Smooth muscle cell (in vitro differentiated cells): Measurements from ENCODE around the gene SOSTDC1. TPM values are rescaled to one million over a fixed set of nuclear protein-coding genes. Genes with fewer than 3 reads are reported as not detected.

Experiments
- DNase-seq: peaks from one replicate; lab custom pipeline; 2025; ENCODE audit not compliant: unreplicated experiment; lab: John Stamatoyannopoulos, UW
- H2AFZ ChIP-seq: fragments of 200-600 bp; sonication (generic); 2 replicates; pipeline ENCODE4 v1.6.0; 2016; ENCODE audit warnings: antibody characterized with exemption, low read depth, mild to moderate bottlenecking
- H3F3A ChIP-seq: fragments of 200-600 bp; sonication (generic); 2 replicates; pipeline ENCODE4 v1.6.0; 2017; ENCODE audit warnings: antibody characterized with exemption, low read depth
- H3K27ac ChIP-seq: fragments of 200-600 bp; sonication (generic); 2 replicates; pipeline ENCODE4 v1.5.1; 2016; ENCODE audit warnings: low read depth, mild to moderate bottlenecking
- H3K27me3 ChIP-seq: fragments of 200-600 bp; sonication (generic); 2 replicates; pipeline ENCODE4 v1.6.1; 2016; ENCODE audit warnings: low read depth, mild to moderate bottlenecking
- H3K36me3 ChIP-seq: fragments of 200-600 bp; sonication (generic); 2 replicates; pipeline ENCODE4 v1.5.1; 2016; ENCODE audit warnings: low read depth
- H3K4me1 ChIP-seq: fragments of 200-600 bp; sonication (generic); 2 replicates; pipeline ENCODE4 v1.5.1; 2016; ENCODE audit warnings: low read depth
- H3K4me2 ChIP-seq: fragments of 200-600 bp; sonication (generic); 2 replicates; pipeline ENCODE4 v1.6.0; 2016; ENCODE audit warnings: mild to moderate bottlenecking
- H3K4me3 ChIP-seq: fragments of 200-600 bp; sonication (generic); 2 replicates; pipeline ENCODE4 v1.5.1; 2016; ENCODE audit warnings: mild to moderate bottlenecking
- H3K79me2 ChIP-seq: fragments of 200-600 bp; sonication (generic); 2 replicates; pipeline ENCODE4 v1.6.0; 2016; ENCODE audit warnings: low read depth, mild to moderate bottlenecking
- H3K9ac ChIP-seq: fragments of 200-600 bp; sonication (generic); 2 replicates; pipeline ENCODE4 v1.6.0; 2016; ENCODE audit warnings: low read depth
- H3K9me3 ChIP-seq: fragments of 200-600 bp; sonication (generic); replicated peaks from 2 replicates; pipeline ENCODE4 v1.5.1; 2016; ENCODE audit warnings: low read depth
- H4K20me1 ChIP-seq: fragments of 200-600 bp; sonication (generic); 2 replicates; pipeline ENCODE4 v1.6.0; 2016; ENCODE audit warnings: low read depth
- WGBS: methylation state at CpG from one replicate; pipeline ENCODE4 v1.1.7; 2016; ENCODE audit warnings: low lambda C conversion rate; 5-methylcytosine and 5-hydroxymethylcytosine counted together
- polyA plus RNA-seq: library from polyadenylated mRNA; unstranded; fragments of >200 nt; fragmentation: Nextera tagmentation; extraction: Ambion mirVana; gene quantifications from 2 replicates; pipeline ENCODE4 v1.2.1, GENCODE V29; 2016
- total RNA-seq: library from RNA; depleted of rRNA; stranded (reverse); fragments of >200 nt; gene quantifications from 2 replicates; pipeline ENCODE4 v1.2.3, GENCODE V29; 2014
- TF ChIP-seq, protein P1 (sequence below): fragments of 200-600 bp; sonication (generic); IDR thresholded peaks from 2 replicates; pipeline ENCODE4 v1.5.1; 2017; ENCODE audit warnings: borderline replicate concordance, mild to moderate bottlenecking, antibody characterized with exemption; ENCODE audit not compliant: insufficient read depth, poor library complexity, severe bottlenecking

The SOSTDC1 gene
- total and polyA plus RNA-seq, 2 experiments from 2014 or later, result 0.35 to 0.45 TPM

DNA sequence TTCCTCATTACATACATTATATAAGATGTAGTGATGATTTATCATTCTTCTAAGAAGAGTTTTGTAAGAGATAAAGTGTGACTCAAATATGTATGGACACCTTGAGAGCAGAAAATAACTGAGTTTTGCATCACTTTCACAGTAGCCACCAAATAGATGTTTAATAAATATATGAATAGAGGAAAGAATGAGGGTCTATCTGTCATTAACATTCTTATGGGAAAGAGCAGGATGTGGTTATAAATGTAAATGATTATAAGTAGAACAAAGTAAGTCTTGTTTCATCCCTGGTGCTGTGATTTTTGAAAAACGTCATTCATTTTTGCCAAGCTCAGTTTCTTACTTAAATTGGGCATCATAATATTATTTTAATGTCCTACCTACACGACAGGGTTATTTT, 29.2 kb downstream of the SOSTDC1 start:
- no peaks in the 10 kb centered on the region for H3F3A ChIP-seq
- no peaks in the 10 kb centered on the region for H3K4me1 ChIP-seq
- no peak for DNase-seq
- H4K20me1 ChIP-seq, result no peaks in the 10 kb centered on the region
- H3K9ac ChIP-seq, result no peak overlapping the region
- no peak overlapping the region for H3K27ac ChIP-seq
- no peaks in the 10 kb centered on the region for H3K27me3 ChIP-seq
- 79% methylated on average over 2 of the region's 2 CpGs for WGBS
- H2AFZ ChIP-seq, result no peak overlapping the region
- no peak overlapping the region for H3K4me2 ChIP-seq
- no peaks in the 10 kb centered on the region for H3K36me3 ChIP-seq
- H3K9me3 ChIP-seq, result no peaks in the 10 kb centered on the region
- no peak overlapping the region for H3K4me3 ChIP-seq
- no peaks in the 10 kb centered on the region for H3K79me2 ChIP-seq
- TF ChIP-seq, protein P1, sequence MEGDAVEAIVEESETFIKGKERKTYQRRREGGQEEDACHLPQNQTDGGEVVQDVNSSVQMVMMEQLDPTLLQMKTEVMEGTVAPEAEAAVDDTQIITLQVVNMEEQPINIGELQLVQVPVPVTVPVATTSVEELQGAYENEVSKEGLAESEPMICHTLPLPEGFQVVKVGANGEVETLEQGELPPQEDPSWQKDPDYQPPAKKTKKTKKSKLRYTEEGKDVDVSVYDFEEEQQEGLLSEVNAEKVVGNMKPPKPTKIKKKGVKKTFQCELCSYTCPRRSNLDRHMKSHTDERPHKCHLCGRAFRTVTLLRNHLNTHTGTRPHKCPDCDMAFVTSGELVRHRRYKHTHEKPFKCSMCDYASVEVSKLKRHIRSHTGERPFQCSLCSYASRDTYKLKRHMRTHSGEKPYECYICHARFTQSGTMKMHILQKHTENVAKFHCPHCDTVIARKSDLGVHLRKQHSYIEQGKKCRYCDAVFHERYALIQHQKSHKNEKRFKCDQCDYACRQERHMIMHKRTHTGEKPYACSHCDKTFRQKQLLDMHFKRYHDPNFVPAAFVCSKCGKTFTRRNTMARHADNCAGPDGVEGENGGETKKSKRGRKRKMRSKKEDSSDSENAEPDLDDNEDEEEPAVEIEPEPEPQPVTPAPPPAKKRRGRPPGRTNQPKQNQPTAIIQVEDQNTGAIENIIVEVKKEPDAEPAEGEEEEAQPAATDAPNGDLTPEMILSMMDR, result no peak

DNA sequence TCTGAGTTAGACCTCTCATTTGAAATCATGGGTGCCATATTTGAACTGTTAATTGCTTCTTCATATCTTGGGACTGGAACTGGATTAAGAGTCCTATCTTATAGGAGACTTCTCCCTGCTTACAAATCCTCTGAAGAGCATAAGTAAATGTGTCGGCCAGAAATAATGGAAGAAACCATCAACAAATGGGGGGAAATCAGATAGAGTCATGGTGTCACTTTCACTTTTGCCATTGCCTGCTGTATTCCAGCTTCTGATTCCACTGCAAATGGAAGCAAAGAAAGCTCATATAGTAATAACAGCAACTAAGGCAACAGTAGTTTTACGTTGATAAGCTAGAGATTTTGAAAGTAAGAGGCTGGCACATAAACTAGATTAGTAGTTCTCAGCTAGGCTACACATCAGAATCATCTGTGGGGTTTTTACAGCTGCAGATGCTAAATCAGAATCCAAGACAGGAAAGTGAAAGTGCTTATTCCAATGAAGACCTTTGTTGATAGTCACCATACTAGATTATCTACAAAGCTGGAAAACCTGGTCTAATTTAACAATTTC, 31.9 kb downstream of the SOSTDC1 start:
- no peaks in the 10 kb centered on the region for H3K36me3 ChIP-seq
- no peak overlapping the region for H3K9ac ChIP-seq
- no peak for DNase-seq
- peaks cover 2% of the 10 kb centered on the region for H3K4me1 ChIP-seq
- no peak overlapping the region for H2AFZ ChIP-seq
- H3K79me2 ChIP-seq, result no peaks in the 10 kb centered on the region
- no peaks in the 10 kb centered on the region for H4K20me1 ChIP-seq
- H3K4me2 ChIP-seq, result no peak overlapping the region
- TF ChIP-seq, protein P1, result no peak
- H3K27ac ChIP-seq, result no peak overlapping the region
- WGBS, result 77% methylated on average over 2 of the region's 2 CpGs
- no peaks in the 10 kb centered on the region for H3K9me3 ChIP-seq
- no peaks in the 10 kb centered on the region for H3F3A ChIP-seq
- H3K27me3 ChIP-seq, result no peaks in the 10 kb centered on the region
- no peak overlapping the region for H3K4me3 ChIP-seq

DNA sequence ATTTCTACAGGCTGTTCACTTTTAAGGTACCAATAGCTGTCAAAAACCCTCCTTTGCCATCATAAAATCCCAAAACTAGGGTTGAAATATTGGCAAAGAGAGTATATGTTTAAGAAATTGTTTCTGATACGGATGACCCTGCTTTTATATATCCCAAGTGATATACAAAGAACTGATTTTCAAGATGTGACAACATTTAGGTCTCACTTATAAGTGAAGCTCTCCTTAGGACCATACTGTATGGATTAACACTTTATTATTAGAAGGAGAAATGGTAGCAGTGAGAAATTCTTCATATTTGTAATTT, 33.2 kb downstream of the SOSTDC1 start:
- TF ChIP-seq, protein P1, result no peak
- H3K27ac ChIP-seq, result no peak overlapping the region

DNA sequence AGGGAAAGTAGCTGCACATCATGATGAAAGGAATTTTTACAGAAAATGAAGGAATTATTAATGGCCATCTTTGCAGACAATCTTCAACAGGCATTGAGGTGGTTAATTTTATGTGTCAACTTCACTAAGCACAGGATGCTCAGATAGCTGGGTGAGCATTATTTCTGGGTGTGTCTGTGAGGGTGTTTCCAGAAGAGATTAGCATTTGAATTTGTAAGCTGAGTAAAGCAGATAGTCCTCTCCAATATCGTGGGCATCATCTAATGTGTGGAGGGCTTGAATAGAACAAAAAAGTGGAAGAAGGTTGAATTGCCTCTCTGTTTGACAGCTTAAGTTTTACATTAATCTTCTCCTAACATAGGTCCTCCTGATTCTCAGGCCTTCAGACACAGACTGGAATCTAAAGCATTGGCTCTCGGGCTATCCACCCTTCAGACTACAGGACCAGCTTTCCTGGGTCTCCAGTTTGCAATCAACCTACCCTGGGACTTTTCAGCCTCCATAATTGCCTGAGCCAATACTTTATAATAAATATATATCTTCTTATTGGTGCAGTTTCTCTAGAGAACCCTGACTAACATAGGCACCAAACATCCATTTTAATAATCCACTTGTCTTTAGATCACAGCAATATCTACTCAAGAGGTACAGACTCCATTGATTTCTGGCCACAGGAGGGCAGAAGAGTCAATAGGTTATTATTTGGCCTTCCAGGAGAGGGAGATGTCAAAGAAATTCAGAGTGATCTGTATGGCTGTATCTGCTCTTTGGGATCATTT, 33.7 kb downstream of the SOSTDC1 start:
- Histone ChIP-seq H3F3A (no peaks in the 10 kb centered on the region), H3K27ac (no peak overlapping the region), H3K4me1 (peaks cover 5% of the 10 kb centered on the region), H3K9me3 (no peaks in the 10 kb centered on the region), H3K4me2 (no peak overlapping the region), H3K79me2 (no peaks in the 10 kb centered on the region), H3K4me3 (no peak overlapping the region), H2AFZ (no peak overlapping the region), H3K36me3 (no peaks in the 10 kb centered on the region), H3K27me3 (no peaks in the 10 kb centered on the region), H3K9ac (no peak overlapping the region), H4K20me1 (no peaks in the 10 kb centered on the region)
- no peak for DNase-seq
- WGBS, result 92% methylated on average over 2 of the region's 2 CpGs
- TF ChIP-seq, protein P1, result peak; percentile 44

More for the DNA sequence above, 33.2 kb downstream of the SOSTDC1 start:
- no peaks in the 10 kb centered on the region for H3F3A ChIP-seq
- H3K36me3 ChIP-seq, result no peaks in the 10 kb centered on the region
- no peak overlapping the region for H2AFZ ChIP-seq
- H3K79me2 ChIP-seq, result no peaks in the 10 kb centered on the region
- H3K4me3 ChIP-seq, result no peak overlapping the region
- H4K20me1 ChIP-seq, result no peaks in the 10 kb centered on the region
- H3K4me1 ChIP-seq, result peaks cover 5% of the 10 kb centered on the region
- DNase-seq, result no peak
- no peaks in the 10 kb centered on the region for H3K9me3 ChIP-seq
- no peak overlapping the region for H3K4me2 ChIP-seq
- no peaks in the 10 kb centered on the region for H3K27me3 ChIP-seq
- WGBS, result 94% methylated on average over 1 of the region's 1 CpG
- H3K9ac ChIP-seq, result no peak overlapping the region
